Measurements from ENCODE around the gene ZNF581.
A peak's percentile ranks its signal among the peaks of the same experiment; 100 is the strongest.

DNA sequence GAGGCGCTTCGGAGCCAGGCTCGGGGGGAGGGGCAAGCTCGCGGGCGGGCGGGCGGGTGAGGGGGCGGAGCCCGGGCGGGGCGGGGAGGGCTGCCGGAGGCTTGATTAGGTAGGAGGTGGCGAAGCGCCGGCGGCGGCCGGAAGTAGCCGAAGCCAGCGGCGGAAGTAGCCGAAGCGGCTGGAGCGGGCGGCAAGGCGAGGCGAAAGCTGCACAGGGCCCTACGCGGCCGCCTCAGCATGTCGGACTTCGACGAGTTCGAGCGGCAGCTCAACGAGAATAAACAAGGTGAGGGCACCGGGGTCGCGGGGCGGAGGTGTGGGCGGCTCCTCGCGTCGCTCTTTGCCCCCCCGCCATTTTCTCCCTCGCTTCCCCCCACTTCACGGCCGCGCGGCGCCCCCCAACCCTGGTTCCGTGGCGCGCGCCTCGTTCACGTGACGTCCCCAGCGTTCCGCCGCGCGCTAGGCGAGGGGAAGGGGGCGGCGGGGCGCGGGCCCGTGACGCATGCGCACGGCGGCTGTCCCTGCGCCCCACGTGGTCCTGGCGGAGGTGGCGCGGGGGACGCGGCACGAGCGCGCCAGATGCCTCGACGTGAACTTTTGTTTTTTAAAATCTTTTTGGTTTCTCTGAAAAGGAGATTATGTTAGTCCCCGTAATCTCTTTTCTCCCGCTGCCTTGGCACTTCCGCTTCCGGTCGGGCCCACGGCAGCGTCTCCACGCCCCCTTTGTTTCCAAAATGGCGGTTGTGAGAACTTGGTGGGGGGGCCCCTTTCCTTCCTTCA lies 11.6 kb downstream of the ZNF581 start, which contains the start of gene U2AF2:
- TF ChIP-seq, protein P1, sequence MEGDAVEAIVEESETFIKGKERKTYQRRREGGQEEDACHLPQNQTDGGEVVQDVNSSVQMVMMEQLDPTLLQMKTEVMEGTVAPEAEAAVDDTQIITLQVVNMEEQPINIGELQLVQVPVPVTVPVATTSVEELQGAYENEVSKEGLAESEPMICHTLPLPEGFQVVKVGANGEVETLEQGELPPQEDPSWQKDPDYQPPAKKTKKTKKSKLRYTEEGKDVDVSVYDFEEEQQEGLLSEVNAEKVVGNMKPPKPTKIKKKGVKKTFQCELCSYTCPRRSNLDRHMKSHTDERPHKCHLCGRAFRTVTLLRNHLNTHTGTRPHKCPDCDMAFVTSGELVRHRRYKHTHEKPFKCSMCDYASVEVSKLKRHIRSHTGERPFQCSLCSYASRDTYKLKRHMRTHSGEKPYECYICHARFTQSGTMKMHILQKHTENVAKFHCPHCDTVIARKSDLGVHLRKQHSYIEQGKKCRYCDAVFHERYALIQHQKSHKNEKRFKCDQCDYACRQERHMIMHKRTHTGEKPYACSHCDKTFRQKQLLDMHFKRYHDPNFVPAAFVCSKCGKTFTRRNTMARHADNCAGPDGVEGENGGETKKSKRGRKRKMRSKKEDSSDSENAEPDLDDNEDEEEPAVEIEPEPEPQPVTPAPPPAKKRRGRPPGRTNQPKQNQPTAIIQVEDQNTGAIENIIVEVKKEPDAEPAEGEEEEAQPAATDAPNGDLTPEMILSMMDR (IDR thresholded peaks at IDR 0.05) = no peak
- TF ChIP-seq TEAD4 (IDR thresholded peaks at IDR 0.05; ENCODE audit: borderline replicate concordance, insufficient read depth) (no peak), MXI1 (IDR thresholded peaks at IDR 0.05; ENCODE audit: low read depth, low read length) (peak; percentile 97), POLR2AphosphoS5 (IDR thresholded peaks at IDR 0.05; ENCODE audit: low read depth, low read length) (no peak; the same call in none of the 2 replicates), GABPA (IDR thresholded peaks at IDR 0.05; ENCODE audit: low read depth) (peak; percentile 82)
- TF ChIP-seq, protein P2, sequence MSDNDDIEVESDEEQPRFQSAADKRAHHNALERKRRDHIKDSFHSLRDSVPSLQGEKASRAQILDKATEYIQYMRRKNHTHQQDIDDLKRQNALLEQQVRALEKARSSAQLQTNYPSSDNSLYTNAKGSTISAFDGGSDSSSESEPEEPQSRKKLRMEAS (IDR thresholded peaks at IDR 0.05; ENCODE audit: low read depth) = peak; percentile 84

All from SK-N-SH (cell line).